ENCODE data around the gene BHLHE23. TPM values are rescaled to one million over a fixed set of nuclear protein-coding genes. Genes with fewer than 3 reads are reported as not detected.
"Not testable (repeated sequence)": the region's sequence is repeated elsewhere in the genome, so short reads cannot be mapped to it uniquely, and the experiment has no call there.

Gene BHLHE23
- total RNA-seq, 1 donor from 2014 or later, result not detected

GRCh38 chr20:63044605-63045004, 37.8 kb upstream of the BHLHE23 start:
- no peak for DNase-seq (ENCODE audit: low spot score)
- intact Hi-C loops (cut with DNase I), result no loop called here

GRCh38 chr20:63044204-63044600, 37.4 kb upstream of the BHLHE23 start:
- DNase-seq (ENCODE audit: low spot score), result no peak
- intact Hi-C loops (cut with DNase I), result no loop called here

GRCh38 chr20:63043348-63044203, 36.8 kb upstream of the BHLHE23 start:
- no peak for DNase-seq (ENCODE audit: low spot score)
- intact Hi-C loops (cut with DNase I), result no loop called here

- DNase-seq (ENCODE audit: low spot score), result no peak
- intact Hi-C loops (cut with DNase I), result no loop called here
Measured at GRCh38 chr20:63042448-63043071, 35.8 kb upstream of the BHLHE23 start.

- intact Hi-C loops (cut with DNase I), result no loop called here
- DNase-seq (ENCODE audit: low spot score), result no peak
Measured at GRCh38 chr20:63041776-63042175, 35.0 kb upstream of the BHLHE23 start.

GRCh38 chr20:63037669-63038268, 31.0 kb upstream of the BHLHE23 start:
- no peak for DNase-seq (ENCODE audit: low spot score)
- intact Hi-C loops (cut with DNase I), result no loop called here

GRCh38 chr20:63036291-63036690, 29.5 kb upstream of the BHLHE23 start:
- intact Hi-C loops (cut with DNase I), result no loop called here
- peak; percentile 41 for DNase-seq (ENCODE audit: low spot score)

- DNase-seq (ENCODE audit: low spot score), result peak; percentile 59
- intact Hi-C loops (cut with DNase I), result no loop called here
Measured at GRCh38 chr20:63035603-63036185, 28.9 kb upstream of the BHLHE23 start.

GRCh38 chr20:63034710-63035602, 28.2 kb upstream of the BHLHE23 start:
- peak; percentile 38 for DNase-seq (ENCODE audit: low spot score)
- intact Hi-C loops (cut with DNase I), result not testable (repeated sequence)

GRCh38 chr20:63033794-63034709, 27.3 kb upstream of the BHLHE23 start:
- intact Hi-C loops (cut with DNase I), result no loop called here
- peak; percentile 59 for DNase-seq (ENCODE audit: low spot score)

- peak; percentile 56 for DNase-seq (ENCODE audit: low spot score)
- intact Hi-C loops (cut with DNase I), result no loop called here
Measured at GRCh38 chr20:63032861-63033793, 26.4 kb upstream of the BHLHE23 start.

GRCh38 chr20:63032026-63032800, 25.4 kb upstream of the BHLHE23 start:
- DNase-seq (ENCODE audit: low spot score), result peak; percentile 53
- intact Hi-C loops (cut with DNase I), result no loop called here

GRCh38 chr20:63031251-63032014, 24.7 kb upstream of the BHLHE23 start:
- no peak for DNase-seq (ENCODE audit: low spot score)
- intact Hi-C loops (cut with DNase I), result no loop called here

- DNase-seq (ENCODE audit: low spot score), result no peak
Measured at GRCh38 chr20:63029358-63030121, 22.8 kb upstream of the BHLHE23 start.

GRCh38 chr20:63028461-63028921, 21.7 kb upstream of the BHLHE23 start:
- intact Hi-C loops (cut with DNase I), result no loop called here
- DNase-seq (ENCODE audit: low spot score), result peak; percentile 49

More at GRCh38 chr20:63029358-63030121, 22.8 kb upstream of the BHLHE23 start:
- intact Hi-C loops (cut with DNase I), result no loop called here
